Measurements from ENCODE around the gene CCDC38. TPM values are rescaled to one million over a fixed set of nuclear protein-coding genes. Genes with fewer than 3 reads are reported as not detected.
"Not testable (repeated sequence)": the region's sequence is repeated elsewhere in the genome, so short reads cannot be mapped to it uniquely, and the experiment has no call there.

The CCDC38 gene
- total RNA-seq, 3 donors from 2014 or later: not detected

GRCh38 chr12:95976416-95976832 is 34.0 kb upstream of the CCDC38 start:
- ATAC-seq (no peak), DNase-seq (no peak)
- Histone ChIP-seq H3K4me3 (no peak overlapping the region), H3K9me3 (no peaks in the 10 kb centered on the region), H3K36me3 (ENCODE audit: low read depth) (no peaks in the 10 kb centered on the region), H3K4me1 (ENCODE audit: low read depth) (no peaks in the 10 kb centered on the region)
- intact Hi-C loops (cut with DNase I, micrococcal nuclease): no loop called here
- no peak for TF ChIP-seq CTCF (IDR thresholded peaks at IDR 0.05)

GRCh38 chr12:95975491-95975890 is 33.1 kb upstream of the CCDC38 start:
- no peak for TF ChIP-seq CTCF (IDR thresholded peaks at IDR 0.05)
- Histone ChIP-seq H3K9me3 (no peaks in the 10 kb centered on the region), H3K4me1 (ENCODE audit: low read depth) (no peaks in the 10 kb centered on the region), H3K36me3 (ENCODE audit: low read depth) (no peaks in the 10 kb centered on the region), H3K4me3 (no peak overlapping the region)
- no peak for DNase-seq
- intact Hi-C loops (cut with DNase I, micrococcal nuclease): no loop called here
- no peak for ATAC-seq

- H3K4me1 ChIP-seq (ENCODE audit: low read depth): no peaks in the 10 kb centered on the region
- H3K9me3 ChIP-seq: no peaks in the 10 kb centered on the region
- TF ChIP-seq CTCF (IDR thresholded peaks at IDR 0.05): no peak
- ATAC-seq (no peak), DNase-seq (no peak)
- H3K4me3 ChIP-seq: no peak overlapping the region
- H3K36me3 ChIP-seq (ENCODE audit: low read depth): no peaks in the 10 kb centered on the region
- intact Hi-C loops (cut with DNase I, micrococcal nuclease): no loop called here
These were observed 31.9 kb upstream of the CCDC38 start for GRCh38 chr12:95974358-95974757.

GRCh38 chr12:95972832-95973456 is 30.5 kb upstream of the CCDC38 start:
- intact Hi-C loops (cut with DNase I, micrococcal nuclease): no loop called here
- H3K9me3 ChIP-seq: no peaks in the 10 kb centered on the region
- DNase-seq (no peak), ATAC-seq (no peak)
- H3K4me3 ChIP-seq: no peak overlapping the region
- no peaks in the 10 kb centered on the region for H3K4me1 ChIP-seq (ENCODE audit: low read depth)
- H3K36me3 ChIP-seq (ENCODE audit: low read depth): no peaks in the 10 kb centered on the region
- TF ChIP-seq CTCF (IDR thresholded peaks at IDR 0.05): no peak

- Histone ChIP-seq H3K36me3 (ENCODE audit: low read depth) (no peaks in the 10 kb centered on the region), H3K4me1 (ENCODE audit: low read depth) (no peaks in the 10 kb centered on the region), H3K9me3 (no peaks in the 10 kb centered on the region), H3K4me3 (no peak overlapping the region)
- no peak for TF ChIP-seq CTCF (IDR thresholded peaks at IDR 0.05)
- no peak for DNase-seq
- intact Hi-C loops (cut with DNase I, micrococcal nuclease): no loop called here
- ATAC-seq: no peak
These were observed 28.5 kb upstream of the CCDC38 start for GRCh38 chr12:95970905-95971304.

GRCh38 chr12:95969116-95969515 is 26.7 kb upstream of the CCDC38 start:
- H3K4me3 ChIP-seq; DNase-seq; H3K36me3 ChIP-seq (ENCODE audit: low read depth); H3K4me1 ChIP-seq (ENCODE audit: low read depth); ATAC-seq; H3K9me3 ChIP-seq; intact Hi-C loops (cut with DNase I, micrococcal nuclease): not testable (repeated sequence)

Measured in mucosa of descending colon (tissue), 3 donors.